ENCODE measurements around the gene PEX5L.

PEX5L gene

GRCh38 chr3:179945569-179945968 lies 91.2 kb downstream of the PEX5L start:
- H3K4ac ChIP-seq (ENCODE audit: low read depth, low read length), result no peak overlapping the region
- no peak overlapping the region for H3K27ac ChIP-seq (ENCODE audit: low read depth, low read length)
- H3K14ac ChIP-seq (ENCODE audit: low read length), result no peak overlapping the region
- no peak overlapping the region for H2BK5ac ChIP-seq (ENCODE audit: low read depth, low read length, poor library complexity)
- H4K91ac ChIP-seq (ENCODE audit: low read depth, low read length), result no peak overlapping the region
- H2AFZ ChIP-seq (ENCODE audit: insufficient read depth, low read length, poor library complexity), result no peak overlapping the region
- H3K4me1 ChIP-seq (ENCODE audit: control insufficient read depth in 1 of 2, insufficient read depth in 2 of 2, low read length in 2 of 2), result no peaks in the 10 kb centered on the region
- no peak overlapping the region for H4K12ac ChIP-seq (ENCODE audit: low read depth, low read length)
- no peaks in the 10 kb centered on the region for H3K36me3 ChIP-seq (ENCODE audit: control insufficient read depth in 1 of 2, insufficient read depth in 2 of 2, low read length in 2 of 2)
- WGBS (ENCODE audit: extremely low coverage, insufficient coverage, insufficient read length), result no CpG with 5 or more reads among the region's 7 CpGs
- no peak overlapping the region for H4K8ac ChIP-seq (ENCODE audit: low read depth, low read length)
- H3K79me2 ChIP-seq (ENCODE audit: control insufficient read depth, insufficient read depth, low read length, poor library complexity), result no peaks in the 10 kb centered on the region
- H3K9me3 ChIP-seq (ENCODE audit: insufficient read depth, low read depth, low read length), result no peaks in the 10 kb centered on the region
- H3K18ac ChIP-seq (ENCODE audit: low read length), result no peak overlapping the region
- H3K4me2 ChIP-seq (ENCODE audit: low read length), result no peak overlapping the region
- H2AK5ac ChIP-seq (ENCODE audit: low read length), result no peak overlapping the region
- no peaks in the 10 kb centered on the region for H3K79me1 ChIP-seq (ENCODE audit: low read length)
- H3K9ac ChIP-seq (ENCODE audit: low read length), result no peak overlapping the region
- H3K23ac ChIP-seq (ENCODE audit: low read length), result no peak overlapping the region
- no peak overlapping the region for H3K4me3 ChIP-seq (ENCODE audit: low read depth, low read length)
- no peak overlapping the region for H2BK120ac ChIP-seq (ENCODE audit: insufficient read depth, low read length, poor library complexity)
- H2BK12ac ChIP-seq (ENCODE audit: low read length), result no peak overlapping the region
- H3K27me3 ChIP-seq (ENCODE audit: insufficient read depth, low read length), result no peaks in the 10 kb centered on the region
- DNase-seq, result no peak

GRCh38 chr3:179943117-179943880 lies 93.4 kb downstream of the PEX5L start:
- no peaks in the 10 kb centered on the region for H3K79me2 ChIP-seq (ENCODE audit: control insufficient read depth, insufficient read depth, low read length, poor library complexity)
- no peaks in the 10 kb centered on the region for H3K9me3 ChIP-seq (ENCODE audit: insufficient read depth, low read depth, low read length)
- H2BK120ac ChIP-seq (ENCODE audit: insufficient read depth, low read length, poor library complexity), result no peak overlapping the region
- WGBS (ENCODE audit: extremely low coverage, insufficient coverage, insufficient read length), result no CpG with 5 or more reads among the region's 6 CpGs
- no peaks in the 10 kb centered on the region for H3K27me3 ChIP-seq (ENCODE audit: insufficient read depth, low read length)
- no peaks in the 10 kb centered on the region for H3K36me3 ChIP-seq (ENCODE audit: control insufficient read depth in 1 of 2, insufficient read depth in 2 of 2, low read length in 2 of 2)
- no peak overlapping the region for H2BK12ac ChIP-seq (ENCODE audit: low read length)
- no peak overlapping the region for H2AFZ ChIP-seq (ENCODE audit: insufficient read depth, low read length, poor library complexity)
- no peak overlapping the region for H4K91ac ChIP-seq (ENCODE audit: low read depth, low read length)
- H3K14ac ChIP-seq (ENCODE audit: low read length), result no peak overlapping the region
- H2AK5ac ChIP-seq (ENCODE audit: low read length), result no peak overlapping the region
- no peak for DNase-seq
- H3K18ac ChIP-seq (ENCODE audit: low read length), result no peak overlapping the region
- no peak overlapping the region for H3K4ac ChIP-seq (ENCODE audit: low read depth, low read length)
- no peak overlapping the region for H3K4me3 ChIP-seq (ENCODE audit: low read depth, low read length)
- no peaks in the 10 kb centered on the region for H3K4me1 ChIP-seq (ENCODE audit: control insufficient read depth in 1 of 2, insufficient read depth in 2 of 2, low read length in 2 of 2)
- H3K4me2 ChIP-seq (ENCODE audit: low read length), result no peak overlapping the region
- H2BK5ac ChIP-seq (ENCODE audit: low read depth, low read length, poor library complexity), result no peak overlapping the region
- no peaks in the 10 kb centered on the region for H3K79me1 ChIP-seq (ENCODE audit: low read length)
- no peak overlapping the region for H3K23ac ChIP-seq (ENCODE audit: low read length)
- H3K27ac ChIP-seq (ENCODE audit: low read depth, low read length), result no peak overlapping the region
- no peak overlapping the region for H4K8ac ChIP-seq (ENCODE audit: low read depth, low read length)
- H3K9ac ChIP-seq (ENCODE audit: low read length), result no peak overlapping the region
- H4K12ac ChIP-seq (ENCODE audit: low read depth, low read length), result no peak overlapping the region

- no peak overlapping the region for H2AFZ ChIP-seq (ENCODE audit: insufficient read depth, low read length, poor library complexity)
- no peaks in the 10 kb centered on the region for H3K79me1 ChIP-seq (ENCODE audit: low read length)
- H2AK5ac ChIP-seq (ENCODE audit: low read length), result no peak overlapping the region
- H3K14ac ChIP-seq (ENCODE audit: low read length), result no peak overlapping the region
- no peak overlapping the region for H3K4me2 ChIP-seq (ENCODE audit: low read length)
- H3K4me3 ChIP-seq (ENCODE audit: low read depth, low read length), result no peak overlapping the region
- H3K9ac ChIP-seq (ENCODE audit: low read length), result no peak overlapping the region
- H3K18ac ChIP-seq (ENCODE audit: low read length), result no peak overlapping the region
- H3K9me3 ChIP-seq (ENCODE audit: insufficient read depth, low read depth, low read length), result no peaks in the 10 kb centered on the region
- H3K36me3 ChIP-seq (ENCODE audit: control insufficient read depth in 1 of 2, insufficient read depth in 2 of 2, low read length in 2 of 2), result no peaks in the 10 kb centered on the region
- no peak overlapping the region for H4K8ac ChIP-seq (ENCODE audit: low read depth, low read length)
- H4K91ac ChIP-seq (ENCODE audit: low read depth, low read length), result no peak overlapping the region
- no peak overlapping the region for H4K12ac ChIP-seq (ENCODE audit: low read depth, low read length)
- H3K27me3 ChIP-seq (ENCODE audit: insufficient read depth, low read length), result no peaks in the 10 kb centered on the region
- no peak overlapping the region for H2BK5ac ChIP-seq (ENCODE audit: low read depth, low read length, poor library complexity)
- no CpG with 5 or more reads among the region's 11 CpGs for WGBS (ENCODE audit: extremely low coverage, insufficient coverage, insufficient read length)
- no peaks in the 10 kb centered on the region for H3K79me2 ChIP-seq (ENCODE audit: control insufficient read depth, insufficient read depth, low read length, poor library complexity)
- no peak overlapping the region for H2BK12ac ChIP-seq (ENCODE audit: low read length)
- H3K23ac ChIP-seq (ENCODE audit: low read length), result no peak overlapping the region
- DNase-seq, result no peak
- no peak overlapping the region for H3K27ac ChIP-seq (ENCODE audit: low read depth, low read length)
- no peaks in the 10 kb centered on the region for H3K4me1 ChIP-seq (ENCODE audit: control insufficient read depth in 1 of 2, insufficient read depth in 2 of 2, low read length in 2 of 2)
- no peak overlapping the region for H2BK120ac ChIP-seq (ENCODE audit: insufficient read depth, low read length, poor library complexity)
- no peak overlapping the region for H3K4ac ChIP-seq (ENCODE audit: low read depth, low read length)
Observed at GRCh38 chr3:179942553-179943075, 94.1 kb downstream of the PEX5L start.

- no CpG with 5 or more reads among the region's 2 CpGs for WGBS (ENCODE audit: extremely low coverage, insufficient coverage, insufficient read length)
- H2BK5ac ChIP-seq (ENCODE audit: low read depth, low read length, poor library complexity), result no peak overlapping the region
- H2AFZ ChIP-seq (ENCODE audit: insufficient read depth, low read length, poor library complexity), result no peak overlapping the region
- H3K4me2 ChIP-seq (ENCODE audit: low read length), result no peak overlapping the region
- no peak overlapping the region for H3K23ac ChIP-seq (ENCODE audit: low read length)
- no peaks in the 10 kb centered on the region for H3K4me1 ChIP-seq (ENCODE audit: control insufficient read depth in 1 of 2, insufficient read depth in 2 of 2, low read length in 2 of 2)
- H3K9me3 ChIP-seq (ENCODE audit: insufficient read depth, low read depth, low read length), result no peaks in the 10 kb centered on the region
- H3K4ac ChIP-seq (ENCODE audit: low read depth, low read length), result no peak overlapping the region
- no peak overlapping the region for H3K14ac ChIP-seq (ENCODE audit: low read length)
- no peak for DNase-seq
- H3K36me3 ChIP-seq (ENCODE audit: control insufficient read depth in 1 of 2, insufficient read depth in 2 of 2, low read length in 2 of 2), result no peaks in the 10 kb centered on the region
- no peak overlapping the region for H2BK12ac ChIP-seq (ENCODE audit: low read length)
- no peak overlapping the region for H3K18ac ChIP-seq (ENCODE audit: low read length)
- H3K79me1 ChIP-seq (ENCODE audit: low read length), result no peaks in the 10 kb centered on the region
- no peak overlapping the region for H2BK120ac ChIP-seq (ENCODE audit: insufficient read depth, low read length, poor library complexity)
- H4K12ac ChIP-seq (ENCODE audit: low read depth, low read length), result no peak overlapping the region
- H3K79me2 ChIP-seq (ENCODE audit: control insufficient read depth, insufficient read depth, low read length, poor library complexity), result no peaks in the 10 kb centered on the region
- H3K4me3 ChIP-seq (ENCODE audit: low read depth, low read length), result no peak overlapping the region
- H3K27ac ChIP-seq (ENCODE audit: low read depth, low read length), result no peak overlapping the region
- H4K8ac ChIP-seq (ENCODE audit: low read depth, low read length), result no peak overlapping the region
- H4K91ac ChIP-seq (ENCODE audit: low read depth, low read length), result no peak overlapping the region
- H2AK5ac ChIP-seq (ENCODE audit: low read length), result no peak overlapping the region
- H3K27me3 ChIP-seq (ENCODE audit: insufficient read depth, low read length), result no peaks in the 10 kb centered on the region
- H3K9ac ChIP-seq (ENCODE audit: low read length), result no peak overlapping the region
Observed at GRCh38 chr3:179935710-179936109, 101.0 kb downstream of the PEX5L start.

Data from trophoblast cell (in vitro differentiated cells and primary cell).